GM10248 (cell line): Measurements from ENCODE around the gene RCAN2.
"Not testable (repeated sequence)": the region's sequence is repeated elsewhere in the genome, so short reads cannot be mapped to it uniquely, and the experiment has no call there.

Experiments used
- CTCF ChIA-PET: fragments of 300-600 bp; sonication (Branson Sonifier 250); formaldehyde crosslinking; extraction: SDS; loops from one replicate; lab custom pipeline; 2021; ENCODE audit warnings: antibody characterized with exemption; lab: Yijun Ruan, JAX
- POLR2A ChIA-PET: fragments of 350-650 bp; sonication (Branson Sonifier 250); formaldehyde crosslinking; extraction: SDS; loops from one replicate; lab custom pipeline; 2020; ENCODE audit warnings: antibody characterized with exemption; lab: Yijun Ruan, JAX
- DNase-seq: peaks from one replicate; pipeline ENCODE4 v3.0.0; 2012; ENCODE audit errors: extremely low spot score
- TF ChIP-seq, protein P1 (sequence below): IDR thresholded peaks from 2 replicates; pipeline ENCODE4 v1.5.1; 2012; ENCODE audit warnings: mild to moderate bottlenecking, low read depth; ENCODE audit errors: extremely low read depth, missing control alignments, control extremely low read depth

Gene RCAN2

DNA sequence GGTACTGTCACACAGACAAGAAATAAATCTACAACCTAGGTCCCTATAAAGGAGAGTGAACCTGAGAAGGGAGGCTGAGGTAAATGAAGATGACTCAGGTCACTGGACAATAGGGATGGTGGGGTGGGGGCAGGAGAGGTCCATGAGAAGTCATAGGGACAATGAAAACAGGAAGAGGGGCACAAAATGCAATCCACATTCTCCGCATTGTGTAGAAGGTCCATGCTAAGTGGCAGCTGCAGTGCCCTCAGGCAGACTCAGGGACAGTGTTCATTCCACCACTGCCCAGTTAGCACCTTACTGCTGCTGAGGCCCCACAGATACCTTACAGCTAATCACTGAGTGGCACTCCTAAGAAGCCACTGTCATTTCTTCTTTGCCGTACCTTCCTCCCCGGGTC, 156.8 kb downstream of the RCAN2 start:
- TF ChIP-seq, protein P1, sequence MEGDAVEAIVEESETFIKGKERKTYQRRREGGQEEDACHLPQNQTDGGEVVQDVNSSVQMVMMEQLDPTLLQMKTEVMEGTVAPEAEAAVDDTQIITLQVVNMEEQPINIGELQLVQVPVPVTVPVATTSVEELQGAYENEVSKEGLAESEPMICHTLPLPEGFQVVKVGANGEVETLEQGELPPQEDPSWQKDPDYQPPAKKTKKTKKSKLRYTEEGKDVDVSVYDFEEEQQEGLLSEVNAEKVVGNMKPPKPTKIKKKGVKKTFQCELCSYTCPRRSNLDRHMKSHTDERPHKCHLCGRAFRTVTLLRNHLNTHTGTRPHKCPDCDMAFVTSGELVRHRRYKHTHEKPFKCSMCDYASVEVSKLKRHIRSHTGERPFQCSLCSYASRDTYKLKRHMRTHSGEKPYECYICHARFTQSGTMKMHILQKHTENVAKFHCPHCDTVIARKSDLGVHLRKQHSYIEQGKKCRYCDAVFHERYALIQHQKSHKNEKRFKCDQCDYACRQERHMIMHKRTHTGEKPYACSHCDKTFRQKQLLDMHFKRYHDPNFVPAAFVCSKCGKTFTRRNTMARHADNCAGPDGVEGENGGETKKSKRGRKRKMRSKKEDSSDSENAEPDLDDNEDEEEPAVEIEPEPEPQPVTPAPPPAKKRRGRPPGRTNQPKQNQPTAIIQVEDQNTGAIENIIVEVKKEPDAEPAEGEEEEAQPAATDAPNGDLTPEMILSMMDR, result no peak
- ChIA-PET CTCF (no interaction called here), POLR2A (no interaction called here)
- DNase-seq, result no peak

DNA sequence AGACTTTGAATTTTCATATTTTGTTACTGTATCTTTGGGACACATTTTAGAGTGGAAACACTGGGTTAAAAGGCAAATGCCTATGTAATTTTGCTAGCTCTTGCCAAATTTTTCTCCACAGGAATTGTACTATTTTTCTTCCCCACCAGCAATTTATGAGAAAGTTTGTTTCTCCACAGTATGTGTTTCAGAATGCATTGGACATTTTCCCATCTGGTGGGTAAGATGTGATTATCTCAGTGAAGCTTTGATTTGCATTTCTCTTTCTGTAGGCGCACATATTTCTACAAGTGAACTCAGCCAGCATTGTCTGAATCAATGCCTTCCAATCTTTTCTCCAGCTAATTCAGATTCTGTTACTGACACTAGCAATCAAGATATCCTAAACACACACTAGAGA, 157.8 kb downstream of the RCAN2 start:
- ChIA-PET POLR2A (no interaction called here), CTCF (no interaction called here)
- DNase-seq, result no peak
- TF ChIP-seq, protein P1, result no peak

DNA sequence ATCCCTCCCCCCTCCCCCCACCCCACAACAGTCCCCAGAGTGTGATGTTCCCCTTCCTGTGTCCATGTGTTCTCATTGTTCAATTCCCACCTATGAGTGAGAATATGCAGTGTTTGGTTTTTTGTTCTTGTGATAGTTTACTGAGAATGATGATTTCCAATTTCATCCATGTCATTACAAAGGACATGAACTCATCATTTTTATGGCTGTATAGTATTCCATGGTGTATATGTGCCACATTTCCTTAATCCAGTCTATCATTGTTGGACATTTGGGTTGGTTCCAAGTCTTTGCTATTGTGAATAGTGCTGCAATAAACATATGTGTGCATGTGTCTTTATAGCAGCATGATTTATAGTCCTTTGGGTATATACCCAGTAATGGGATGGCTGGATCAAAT, 158.8 kb downstream of the RCAN2 start:
- CTCF ChIA-PET, POLR2A ChIA-PET, DNase-seq: not testable (repeated sequence)

DNA sequence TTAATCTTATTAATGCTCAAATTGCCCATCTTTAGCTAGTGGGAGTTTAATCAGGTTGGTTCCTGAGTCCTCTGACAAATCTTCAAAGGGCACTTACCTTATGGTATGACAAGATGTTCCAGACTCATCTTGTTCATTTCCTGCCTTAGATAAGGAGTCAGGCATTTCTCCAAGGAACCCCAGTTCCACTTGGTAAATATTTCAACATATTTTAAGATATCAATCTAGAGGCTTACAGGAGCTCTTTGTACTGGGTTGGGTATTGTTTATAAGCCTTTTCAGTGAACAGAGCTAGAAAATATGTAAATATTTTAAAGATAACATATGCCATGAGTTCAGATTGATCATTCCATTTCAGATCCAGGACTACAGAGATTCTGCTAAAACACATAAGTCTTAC, 159.8 kb downstream of the RCAN2 start:
- DNase-seq, result no peak
- TF ChIP-seq, protein P1, result no peak
- POLR2A ChIA-PET, result no interaction called here
- CTCF ChIA-PET, result no interaction called here

DNA sequence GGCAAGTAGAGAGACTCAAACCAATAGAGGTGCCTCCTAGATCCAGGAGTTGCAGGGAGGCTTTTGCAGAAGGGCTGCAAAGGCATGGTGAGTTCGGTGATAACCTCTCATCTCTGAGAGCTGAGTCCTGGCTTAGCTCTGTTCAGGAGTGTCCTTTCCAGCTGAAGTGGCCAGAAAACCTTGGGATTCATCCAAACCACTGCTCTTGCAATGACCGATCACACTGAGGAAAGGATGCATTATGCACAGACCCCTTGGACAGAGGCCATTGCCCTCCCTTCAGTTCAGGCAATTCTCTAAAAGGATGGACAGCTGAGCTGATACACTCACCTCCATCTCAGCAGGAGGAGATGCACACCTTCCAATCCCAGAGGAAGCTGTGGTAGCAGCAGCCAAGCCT, 161.7 kb downstream of the RCAN2 start:
- no peak for DNase-seq
- ChIA-PET CTCF (interaction anchor here (0.9 to 2.5 kb wide), 5 partner anchors 10 to 68 kb away, joined by 3 to 9 read pairs (median 4); no protein-coding TSS in a partner anchor), POLR2A (no interaction called here)
- TF ChIP-seq, protein P1, result no peak

DNA sequence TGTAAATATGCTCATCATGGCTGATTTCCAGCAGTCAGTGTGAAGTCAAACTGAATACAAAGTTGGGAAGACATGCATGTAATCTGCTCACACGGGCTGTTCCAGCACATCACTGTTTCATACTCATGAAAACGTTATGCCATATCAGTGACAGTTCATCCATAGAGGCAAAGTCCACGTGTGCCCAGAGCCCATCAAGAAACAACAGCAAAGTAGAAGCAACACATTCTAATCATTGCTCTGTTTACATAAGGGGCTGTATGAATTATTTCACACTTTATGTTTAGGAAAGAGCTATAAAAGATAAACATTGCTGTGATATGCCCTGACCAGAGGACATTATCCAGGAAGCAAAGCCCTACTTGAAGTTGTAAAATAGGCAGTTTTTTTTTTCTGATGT, 163.5 kb downstream of the RCAN2 start:
- CTCF ChIA-PET, result interaction anchor here (2.5 kb wide), 1 partner anchor 10 kb away, joined by 9 read pairs; no protein-coding TSS in a partner anchor

More for the DNA sequence above, 163.5 kb downstream of the RCAN2 start:
- POLR2A ChIA-PET, result no interaction called here
- DNase-seq, result no peak
- TF ChIP-seq, protein P1, result no peak
